SK-N-SH (cell line): ENCODE measurements around the gene DELE1. TPM values are rescaled to one million over a fixed set of nuclear protein-coding genes. Genes with fewer than 3 reads are reported as not detected.

Source experiments
- CTCF ChIA-PET: fragments of 300-600, 350-600 bp; formaldehyde crosslinking; extraction: SDS; loops from one replicate; lab custom pipeline; 2021; lab: Yijun Ruan, JAX
- POLR2A ChIA-PET: fragments of 350-600 bp; sonication (Branson Sonifier 250); formaldehyde crosslinking; extraction: SDS; loops from one replicate; lab custom pipeline; 2020; ENCODE audit warnings: antibody characterized with exemption, inconsistent platforms; lab: Yijun Ruan, JAX
- DNase-seq: peaks from one replicate; pipeline ENCODE4 v3.0.0; 2012
- H2AFZ ChIP-seq: fragments of 200-600 bp; sonication (generic); 2 replicates; pipeline ENCODE4 v1.8.1; 2016; ENCODE audit warnings: antibody characterized with exemption, mild to moderate bottlenecking, low read depth
- H3F3A ChIP-seq: fragments of 200-600 bp; sonication (generic); replicated peaks from 2 replicates; pipeline ENCODE3; 2016; ENCODE audit warnings: antibody characterized with exemption, mild to moderate bottlenecking; ENCODE audit not compliant: insufficient read depth
- H3K27ac ChIP-seq, 2 experiments: fragments of 200-500 bp in 1 of 2; fragments of 200-600 bp in 1 of 2; sonication (Bioruptor generic) in 1 of 2; sonication (generic), shearing (Covaris generic) in 1 of 2; 2 replicates each; pipeline versions ENCODE4 v1.5.1 to v1.6.1; 2014 to 2016; ENCODE audit warnings: low read depth in 2 of 2, inconsistent platforms in 1 of 2, low read length in 1 of 2, mild to moderate bottlenecking in 1 of 2, mixed read lengths in 1 of 2
- H3K27me3 ChIP-seq: fragments of 200-600 bp; sonication (generic), shearing (Covaris generic); 2 replicates; pipeline ENCODE4 v1.6.1; 2016; ENCODE audit warnings: mixed run types; ENCODE audit not compliant: insufficient read depth
- H3K36me3 ChIP-seq, 2 experiments: fragments of 200-500 bp in 1 of 2; fragments of 200-600 bp in 1 of 2; sonication (Bioruptor generic) in 1 of 2; sonication (generic) in 1 of 2; replicated peaks in 1 of 2; 2 replicates each; pipeline versions ENCODE3 to v1.5.1; 2014 to 2016; ENCODE audit warnings: low read length in 1 of 2, mild to moderate bottlenecking in 1 of 2; ENCODE audit not compliant: insufficient read depth in 2 of 2, control insufficient read depth in 1 of 2
- H3K4me1 ChIP-seq, 2 experiments: fragments of 200-500 bp in 1 of 2; fragments of 200-600 bp in 1 of 2; sonication (Bioruptor generic) in 1 of 2; sonication (generic), shearing (Covaris generic) in 1 of 2; 2 replicates each; pipeline versions ENCODE4 v1.5.1 to v1.6.1; 2014 to 2016; ENCODE audit warnings: low read depth in 1 of 2, low read length in 1 of 2, mixed run types in 1 of 2; ENCODE audit not compliant: insufficient read depth in 2 of 2, control insufficient read depth in 1 of 2
- H3K4me2 ChIP-seq: fragments of 200-600 bp; sonication (generic), shearing (Covaris generic); 2 replicates; pipeline ENCODE4 v1.6.1; 2017; ENCODE audit warnings: mixed run types
- H3K4me3 ChIP-seq, 2 experiments: fragments of 200-500 bp in 1 of 2; fragments of 200-600 bp in 1 of 2; sonication (Bioruptor generic) in 1 of 2; sonication (generic), shearing (Covaris generic) in 1 of 2; 2 replicates each; pipeline versions ENCODE4 v1.5.1 to v1.8.1; 2014 to 2016; ENCODE audit warnings: low read depth in 2 of 2, inconsistent platforms in 1 of 2, low read length in 1 of 2, mild to moderate bottlenecking in 1 of 2, mixed read lengths in 1 of 2, moderate library complexity in 1 of 2
- H3K79me2 ChIP-seq: fragments of 200-600 bp; sonication (generic); 2 replicates; pipeline ENCODE4 v1.8.1; 2017; ENCODE audit warnings: mild to moderate bottlenecking; ENCODE audit not compliant: insufficient read depth
- H3K9ac ChIP-seq: fragments of 200-600 bp; sonication (generic); 2 replicates; pipeline ENCODE4 v1.6.1; 2017; ENCODE audit warnings: mixed run types
- H3K9me2 ChIP-seq: fragments of 200-600 bp; sonication (generic); 2 replicates; pipeline ENCODE4 v1.6.1; 2017; ENCODE audit warnings: mixed run types
- H3K9me3 ChIP-seq: fragments of 200-600 bp; sonication (generic); 2 replicates; pipeline ENCODE4 v1.6.1; 2017; ENCODE audit warnings: mixed run types, mild to moderate bottlenecking, moderate library complexity
- H4K20me1 ChIP-seq: fragments of 200-600 bp; sonication (generic); 2 replicates; pipeline ENCODE4 v1.6.1; 2017; ENCODE audit warnings: mild to moderate bottlenecking, mixed run types; ENCODE audit not compliant: insufficient read depth
- ELF1 ChIP-seq: IDR thresholded peaks from 2 replicates; pipeline ENCODE4 v1.4.0; 2012
- EP300 ChIP-seq, 2 experiments: IDR thresholded peaks; 2 replicates each; pipeline versions ENCODE4 v1.4.0 to v1.6.1; 2012; ENCODE audit warnings: borderline replicate concordance in 1 of 2, low read depth in 1 of 2, low read length in 1 of 2
- FOSL2 ChIP-seq: IDR thresholded peaks from 2 replicates; pipeline ENCODE4 v1.4.0; 2012; ENCODE audit warnings: low read depth, mild to moderate bottlenecking, moderate library complexity, borderline replicate concordance
- FOXM1 ChIP-seq: IDR thresholded peaks from 2 replicates; pipeline ENCODE4 v1.4.0; 2012; ENCODE audit warnings: low read depth, mild to moderate bottlenecking
- GABPA ChIP-seq: IDR thresholded peaks from 2 replicates; pipeline ENCODE4 v1.4.0; 2012; ENCODE audit warnings: low read depth, mild to moderate bottlenecking
- GATA2 ChIP-seq: sonication (generic); formaldehyde crosslinking; IDR thresholded peaks from 2 replicates; pipeline ENCODE4 v1.5.0; 2020; ENCODE audit warnings: mild to moderate bottlenecking, missing genetic modification reagents
- IRF3 ChIP-seq: fragments of 150-350 bp; IDR thresholded peaks from 2 replicates; pipeline ENCODE4 v1.6.1; 2016; ENCODE audit warnings: mild to moderate bottlenecking, low read depth, low read length
- MAX ChIP-seq: IDR thresholded peaks from 2 replicates; pipeline ENCODE4 v1.4.0; 2012; ENCODE audit warnings: low read depth
- NRF1 ChIP-seq: IDR thresholded peaks from 2 replicates; pipeline ENCODE4 v1.6.1; 2012; ENCODE audit warnings: low read depth, mild to moderate bottlenecking, low read length
- PBX3 ChIP-seq: IDR thresholded peaks from 2 replicates; pipeline ENCODE4; 2012
- POLR2AphosphoS5 ChIP-seq: IDR thresholded peaks from 2 replicates; pipeline ENCODE4 v1.6.1; 2012; ENCODE audit warnings: low read depth, low read length
- RAD21 ChIP-seq: IDR thresholded peaks from 2 replicates; pipeline ENCODE4 v1.6.1; 2012; ENCODE audit warnings: mild to moderate bottlenecking, low read length
- RCOR1 ChIP-seq: fragments of 150-350 bp; IDR thresholded peaks from 2 replicates; pipeline ENCODE4 v1.6.1; 2017; ENCODE audit warnings: antibody characterized with exemption, low read length
- SIN3A ChIP-seq: IDR thresholded peaks from 2 replicates; pipeline ENCODE4 v1.6.1; 2012; ENCODE audit warnings: low read depth, mild to moderate bottlenecking, low read length, moderate library complexity, borderline replicate concordance
- TCF12 ChIP-seq: IDR thresholded peaks from 2 replicates; pipeline ENCODE4 v1.4.0; 2012
- TEAD4 ChIP-seq: IDR thresholded peaks from 2 replicates; pipeline ENCODE4 v1.4.0; 2012; ENCODE audit warnings: mild to moderate bottlenecking, borderline replicate concordance; ENCODE audit not compliant: insufficient read depth
- USF2 ChIP-seq: fragments of 150-350 bp; IDR thresholded peaks from 2 replicates; pipeline ENCODE4 v1.6.1; 2017; ENCODE audit warnings: antibody characterized with exemption, low read length, low read depth, borderline replicate concordance
- YY1 ChIP-seq: IDR thresholded peaks from 2 replicates; pipeline ENCODE4 v1.4.0; 2012; ENCODE audit warnings: low read depth, mild to moderate bottlenecking
- WGBS: methylation state at CpG from one replicate; pipeline ENCODE4 v1.1.6; 2017; ENCODE audit warnings: low lambda C conversion rate; 5-methylcytosine and 5-hydroxymethylcytosine counted together
- polyA plus RNA-seq, 3 experiments: library from polyadenylated mRNA; depleted of rRNA; stranded (reverse); fragments of >200 nt; gene quantifications; 2 replicates each; pipeline ENCODE4 v1.2.3, GENCODE V29; 2012

Gene DELE1
- polyA plus RNA-seq, 1 of the 3 experiments (the other 2 are of a cell fraction), result 60.3 TPM

GRCh38 chr5:141877356-141878185 lies 46.1 kb upstream of the DELE1 start:
- H3K4me1 ChIP-seq, result peaks cover 4 to 58% of the 10 kb centered on the region in 2 experiments; a peak in 2 of 4 replicates
- CTCF ChIA-PET, result interaction anchor here (0.6 to 10.4 kb wide), 32 partner anchors 12 to 224 kb away, joined by 3 to 451 read pairs (median 8); partner anchors contain the start of genes GNPDA1, PCDH12 and RNF14
- H3K27me3 ChIP-seq, result peaks cover 67% of the 10 kb centered on the region
- peak overlapping the region; percentile 55 to 59 for H3K4me3 ChIP-seq
- no peaks in the 10 kb centered on the region for H4K20me1 ChIP-seq
- peak; percentile 54 for DNase-seq
- H3K9ac ChIP-seq, result no peak overlapping the region
- 3% methylated on average over 36 of the region's 55 CpGs for WGBS
- H3K9me3 ChIP-seq, result no peaks in the 10 kb centered on the region
- no peaks in the 10 kb centered on the region for H3F3A ChIP-seq
- no peaks in the 10 kb centered on the region for H3K9me2 ChIP-seq
- H3K36me3 ChIP-seq, result no peaks in the 10 kb centered on the region
- no peak overlapping the region for H2AFZ ChIP-seq
- no peaks in the 10 kb centered on the region for H3K79me2 ChIP-seq
- 0 out of 2 replicates have a peak, but pooled peaks have one; percentile 2 for TF ChIP-seq RAD21
- TF ChIP-seq MAX, result no peak
- no peak for TF ChIP-seq GATA2 (CRISPR knock-in tag)
- TF ChIP-seq YY1, result no peak
- no peak for TF ChIP-seq ELF1
- no peak for TF ChIP-seq RCOR1
- no peak for TF ChIP-seq EP300 (IDR thresholded peaks at IDR 0.05; ENCODE audit: borderline replicate concordance in 1 of 2, low read depth in 1 of 2, low read length in 1 of 2)
- peak overlapping the region; percentile 80 for H3K4me2 ChIP-seq
- POLR2A ChIA-PET, result interaction anchor here (0.8 to 2.8 kb wide), 7 partner anchors 20 to 241 kb away, joined by 3 to 13 read pairs (median 3); partner anchors contain the start of genes HDAC3 and RELL2
- peak overlapping the region in 1 of 2 experiments; percentile 41; a peak in 1 of 4 replicates for H3K27ac ChIP-seq

GRCh38 chr5:141878186-141878710 lies 45.4 kb upstream of the DELE1 start, which contains the start of gene PCDH1:
Gene PCDH1, minus strand, starts transcription at chr5:141878410. Its CDS starts 148 bp downstream, at chr5:141878262.
- H3K4me1 ChIP-seq, result peaks cover 4 to 65% of the 10 kb centered on the region in 2 experiments; a peak in 2 of 4 replicates
- no peaks in the 10 kb centered on the region for H3F3A ChIP-seq
- H3K4me2 ChIP-seq, result peak within 1 kb of the TSS; percentile 96
- POLR2A ChIA-PET, result interaction anchor here (0.8 to 2.8 kb wide), 8 partner anchors 20 to 242 kb away, joined by 3 to 13 read pairs (median 3); partner anchors contain the start of genes HDAC3 and RELL2
- H2AFZ ChIP-seq, result no peak within 1 kb of the TSS; the same call in 1 of the 2 replicates
- no peaks in the 10 kb centered on the region for H3K9me3 ChIP-seq
- peak within 1 kb of the TSS; percentile 55 to 63 for H3K4me3 ChIP-seq
- CTCF ChIA-PET, result interaction anchor here (0.6 to 10.4 kb wide), 52 partner anchors 10 to 225 kb away, joined by 3 to 451 read pairs (median 8); partner anchors contain the start of genes GNPDA1, PCDH12 and RNF14
- no peaks in the 10 kb centered on the region for H4K20me1 ChIP-seq
- H3K79me2 ChIP-seq, result no peaks in the 10 kb centered on the region
- no peaks in the 10 kb centered on the region for H3K9me2 ChIP-seq
- DNase-seq, result peak; percentile 81
- H3K36me3 ChIP-seq, result no peaks in the 10 kb centered on the region
- H3K9ac ChIP-seq, result no peak within 1 kb of the TSS
- peaks cover 72% of the 10 kb centered on the region for H3K27me3 ChIP-seq
- H3K27ac ChIP-seq, result peak within 1 kb of the TSS in 1 of 2 experiments; percentile 41; a peak in 1 of 4 replicates
- WGBS, result 0% methylated on average over 2 of the region's 63 CpGs
- TF ChIP-seq TCF12 (no peak), RAD21 (no peak), TEAD4 (no peak), NRF1 (no peak), IRF3 (no peak), GABPA (no peak), MAX (no peak), POLR2AphosphoS5 (no peak), SIN3A (no peak), FOXM1 (no peak), USF2 (no peak), FOSL2 (no peak), PBX3 (no peak)
